Muscle of back (tissue), 13 donors: ENCODE results near the gene CXCL12. TPM values are rescaled to one million over a fixed set of nuclear protein-coding genes. Genes with fewer than 3 reads are reported as not detected.

Source experiments
- DNase-seq, 3 donors: peaks; one replicate each; pipeline versions ENCODE4 v3.0.0 to v3.0.0-alpha.2; 2013
- long read RNA-seq, 9 donors: transcript quantifications; one replicate each; lab custom pipeline, GENCODE V29; 2026
- polyA plus RNA-seq, 10 donors: library from polyadenylated mRNA; unstranded; fragments of 120-200 nt; gene quantifications; one replicate each; pipeline ENCODE4 v1.2.1, GENCODE V29; 2013; ENCODE audit not compliant: insufficient read length in 10 of 10

CXCL12 gene
- polyA plus RNA-seq: 100 to 1,000 TPM; 170 to 290 (median 221) TPM
- long read RNA-seq, donor 1, transcript CXCL12-202 (4 exons, 470 nt): minor isoform, 17 of 136 reads
- long read RNA-seq, donor 1, transcript CXCL12-203 (4 exons, 3,532 nt): minor isoform, 16 of 136 reads
- long read RNA-seq, donor 1, transcript CXCL12-201 (3 exons, 1,857 nt): major isoform, 99 of 136 reads
- long read RNA-seq, donor 1, partial matches to known transcripts: 0 of 136 reads
- long read RNA-seq, donor 1, other reads (novel, unspliced or antisense): 0 of 136 reads
- long read RNA-seq, donor 2, transcript CXCL12-203 (4 exons, 3,532 nt): minor isoform, 8 of 70 reads
- long read RNA-seq, donor 2, transcript CXCL12-201 (3 exons, 1,857 nt): major isoform, 54 of 70 reads
- long read RNA-seq, donor 2, partial matches to known transcripts: 0 of 70 reads
- long read RNA-seq, donor 2, other reads (novel, unspliced or antisense): 0 of 70 reads
- long read RNA-seq, donor 3: 0 reads
- long read RNA-seq, donor 4, transcript CXCL12-203 (4 exons, 3,532 nt): minor isoform, 9 of 107 reads
- long read RNA-seq, donor 4, transcript CXCL12-201 (3 exons, 1,857 nt): major isoform, 91 of 107 reads
- long read RNA-seq, donor 4, partial matches to known transcripts: 0 of 107 reads
- long read RNA-seq, donor 4, other reads (novel, unspliced or antisense): 0 of 107 reads
- long read RNA-seq, donor 5, transcript CXCL12-203 (4 exons, 3,532 nt): minor isoform, 13 of 246 reads
- long read RNA-seq, donor 5, transcript CXCL12-207 (2 exons, 596 nt): minor isoform, 24 of 246 reads
- long read RNA-seq, donor 5, transcript CXCL12-201 (3 exons, 1,857 nt): major isoform, 177 of 246 reads
- long read RNA-seq, donor 5, transcript CXCL12-202 (4 exons, 470 nt): minor isoform, 23 of 246 reads
- long read RNA-seq, donor 5, partial matches to known transcripts: 7 of 246 reads
- long read RNA-seq, donor 5, other reads (novel, unspliced or antisense): 0 of 246 reads
- long read RNA-seq, donor 6, transcript CXCL12-203 (4 exons, 3,532 nt): minor isoform, 8 of 105 reads
- long read RNA-seq, donor 6, transcript CXCL12-202 (4 exons, 470 nt): minor isoform, 7 of 105 reads
- long read RNA-seq, donor 6, transcript CXCL12-201 (3 exons, 1,857 nt): major isoform, 89 of 105 reads
- long read RNA-seq, donor 6, partial matches to known transcripts: 0 of 105 reads
- long read RNA-seq, donor 6, other reads (novel, unspliced or antisense): 0 of 105 reads
- long read RNA-seq, donor 7, transcript CXCL12-203 (4 exons, 3,532 nt): minor isoform, 8 of 73 reads
- long read RNA-seq, donor 7, transcript CXCL12-201 (3 exons, 1,857 nt): major isoform, 49 of 73 reads
- long read RNA-seq, donor 7, transcript CXCL12-202 (4 exons, 470 nt): minor isoform, 14 of 73 reads
- long read RNA-seq, donor 7, partial matches to known transcripts: 0 of 73 reads
- long read RNA-seq, donor 7, other reads (novel, unspliced or antisense): 0 of 73 reads
- long read RNA-seq, donor 8, transcript CXCL12-202 (4 exons, 470 nt): minor isoform, 7 of 117 reads
- long read RNA-seq, donor 8, transcript CXCL12-203 (4 exons, 3,532 nt): minor isoform, 10 of 117 reads
- long read RNA-seq, donor 8, transcript CXCL12-207 (2 exons, 596 nt): minor isoform, 9 of 117 reads
- long read RNA-seq, donor 8, transcript CXCL12-201 (3 exons, 1,857 nt): major isoform, 91 of 117 reads
- long read RNA-seq, donor 8, partial matches to known transcripts: 0 of 117 reads
- long read RNA-seq, donor 8, other reads (novel, unspliced or antisense): 0 of 117 reads
- long read RNA-seq, donor 9, transcript CXCL12-202 (4 exons, 470 nt): minor isoform, 5 of 22 reads
- long read RNA-seq, donor 9, transcript CXCL12-201 (3 exons, 1,857 nt): major isoform, 15 of 22 reads
- long read RNA-seq, donor 9, partial matches to known transcripts: 0 of 22 reads
- long read RNA-seq, donor 9, other reads (novel, unspliced or antisense): 0 of 22 reads

DNA sequence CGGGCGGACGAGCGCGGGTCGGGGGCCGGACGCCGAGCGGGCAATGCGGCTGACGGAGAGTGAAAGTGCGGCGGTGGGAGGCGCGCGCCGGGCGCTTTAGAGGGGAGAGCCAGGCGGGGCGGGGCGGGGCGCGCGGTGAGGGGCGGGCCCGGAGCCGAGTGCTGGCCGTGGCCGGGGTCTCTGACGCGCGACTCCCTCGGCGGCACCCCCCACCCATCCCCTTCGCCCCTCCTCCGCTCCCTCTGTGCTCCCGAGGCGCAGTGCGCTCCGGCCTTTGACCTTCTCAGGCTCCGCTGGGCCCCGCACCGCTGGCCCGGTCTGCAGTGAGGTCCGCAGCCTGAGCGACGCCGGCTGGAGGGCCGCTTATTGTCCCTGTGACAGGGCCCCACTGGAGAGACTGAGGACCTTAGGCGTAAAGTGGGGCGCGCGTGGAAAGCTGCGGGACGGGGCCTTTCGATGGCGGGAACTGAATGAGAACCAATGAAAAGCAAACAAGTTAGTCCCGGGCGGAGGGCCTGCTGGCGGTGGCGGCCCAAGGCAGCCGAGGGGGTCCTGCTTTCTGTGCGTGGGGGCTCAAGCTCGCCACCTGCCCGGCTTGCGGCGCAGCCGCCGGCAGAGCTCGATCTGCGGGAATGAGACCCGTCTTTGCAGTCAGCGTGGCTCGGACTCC is at the start of gene CXCL12:
Gene CXCL12, minus strand, starts transcription at position 72 of the 670 bp plus-strand sequence. CDS start 92 bp downstream, outside the sequence.
- peak in 2 of 3 donors; percentile 46 to 85 for DNase-seq

DNA sequence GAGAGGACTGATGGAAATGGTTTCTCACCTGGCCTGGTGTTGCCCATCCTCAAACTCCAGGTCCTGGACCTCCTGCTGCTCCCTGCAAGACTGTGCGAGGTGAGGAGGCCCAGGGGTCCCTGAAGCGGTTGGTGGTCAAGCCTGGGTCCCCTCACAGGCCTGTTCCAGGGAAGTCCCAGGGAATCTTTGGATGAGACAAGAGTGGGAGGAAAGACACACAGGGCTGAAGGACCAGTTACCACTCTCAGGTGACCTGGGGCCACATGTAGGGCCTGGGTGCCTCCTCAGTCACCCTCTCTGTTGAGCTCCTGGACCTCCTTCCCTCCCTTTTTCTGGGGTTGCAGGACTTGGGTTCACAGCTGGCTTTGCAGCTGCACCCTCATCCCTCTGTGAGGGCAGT is 42.6 kb upstream of the CXCL12 start:
- no peak for DNase-seq

DNA sequence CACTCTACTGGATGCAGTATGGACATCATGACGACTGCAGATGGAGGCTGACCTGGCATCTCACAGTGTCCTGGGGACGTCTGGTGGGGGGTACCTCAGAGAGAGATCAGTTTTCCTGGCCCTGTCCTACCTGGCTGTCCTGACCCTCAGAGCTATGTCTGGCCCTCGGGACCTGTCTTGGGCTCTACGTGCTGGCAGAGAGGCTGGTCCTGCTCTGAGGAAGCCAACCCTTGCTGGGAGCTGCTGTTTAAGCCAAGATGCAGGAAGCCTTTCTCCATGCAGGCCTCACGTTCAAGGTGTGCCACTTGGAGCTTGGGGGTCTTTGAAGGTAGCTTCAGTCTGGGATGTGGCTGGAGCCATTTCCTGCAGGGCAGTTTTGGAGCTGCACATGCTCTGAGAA is 42.1 kb upstream of the CXCL12 start:
- DNase-seq: no peak

DNA sequence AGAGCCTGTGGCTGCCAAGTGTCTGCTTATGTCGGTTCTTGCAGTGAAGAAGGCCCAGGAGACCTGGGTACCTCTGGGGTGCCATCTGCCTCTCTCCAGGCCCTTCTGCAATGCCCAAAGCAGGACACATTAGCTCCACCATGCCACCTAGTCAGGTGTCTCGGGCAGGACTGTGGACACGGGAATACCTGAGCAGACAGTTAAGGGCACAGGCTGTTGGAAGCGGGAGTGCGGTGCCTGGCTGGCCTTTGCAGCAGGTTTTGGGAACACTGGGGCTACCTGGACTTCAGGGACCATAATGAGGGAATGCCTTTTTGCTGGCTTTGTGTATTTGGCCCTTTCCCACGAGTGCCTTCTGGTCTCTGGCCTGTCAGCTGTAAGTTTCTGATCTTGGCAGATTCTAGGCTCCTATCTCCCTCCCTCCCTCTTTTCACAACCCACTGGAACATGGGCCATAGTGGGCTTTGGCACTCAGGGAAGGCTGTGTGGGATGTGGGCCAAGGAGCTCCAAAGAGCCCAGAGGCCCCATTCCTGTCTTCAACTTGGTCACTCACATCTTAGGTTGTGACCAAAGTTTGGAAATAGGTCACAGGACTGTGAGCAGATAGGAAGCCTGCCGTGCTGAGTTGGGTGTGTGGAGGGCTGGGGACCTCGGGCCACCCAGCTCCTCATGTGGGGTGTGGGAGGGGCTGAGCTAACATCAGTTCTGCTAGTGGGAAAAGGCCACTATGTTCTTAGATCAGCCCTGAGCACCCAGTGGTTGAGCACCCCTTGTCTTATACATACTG is 41.5 kb upstream of the CXCL12 start:
- no peak for DNase-seq

DNA sequence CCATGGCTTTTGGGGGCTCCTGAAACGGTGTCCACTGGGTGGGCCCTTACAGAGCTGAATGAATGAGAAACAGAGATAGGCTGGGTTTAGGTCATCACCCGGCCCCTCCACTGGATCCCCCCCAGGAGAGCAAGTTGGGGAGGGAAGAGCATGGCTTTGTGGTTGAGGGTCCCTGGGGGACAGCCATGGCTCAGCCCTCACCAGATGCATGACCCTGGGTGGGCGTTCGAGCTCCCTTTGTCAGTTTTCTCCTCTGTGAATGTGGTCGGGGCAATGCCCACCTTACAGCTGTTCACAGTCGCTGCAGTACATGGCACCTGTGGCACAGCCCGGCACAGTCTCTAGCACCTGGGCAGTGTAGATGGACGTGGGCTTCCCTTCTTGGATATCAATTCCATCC is 40.6 kb upstream of the CXCL12 start:
- DNase-seq: no peak

DNA sequence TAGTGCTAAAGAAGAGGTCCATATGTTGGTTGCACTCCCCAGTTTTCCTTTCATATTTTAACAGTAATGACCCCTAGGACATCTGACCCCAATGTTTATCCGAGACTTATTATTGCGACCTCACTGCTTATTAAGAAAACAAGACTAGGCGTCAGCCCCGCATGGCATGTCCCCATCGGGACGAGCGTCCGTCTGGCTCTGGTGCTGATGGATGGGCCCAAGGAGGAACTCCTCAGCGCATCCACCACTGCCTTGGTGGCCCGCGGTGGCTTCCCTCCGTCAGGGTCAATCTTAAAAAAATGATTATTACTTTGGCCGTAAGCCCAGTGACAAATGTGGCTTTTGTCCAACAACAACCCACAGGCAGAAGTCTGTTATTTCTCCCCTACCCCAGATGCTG is 40.1 kb upstream of the CXCL12 start:
- DNase-seq: no peak

DNA sequence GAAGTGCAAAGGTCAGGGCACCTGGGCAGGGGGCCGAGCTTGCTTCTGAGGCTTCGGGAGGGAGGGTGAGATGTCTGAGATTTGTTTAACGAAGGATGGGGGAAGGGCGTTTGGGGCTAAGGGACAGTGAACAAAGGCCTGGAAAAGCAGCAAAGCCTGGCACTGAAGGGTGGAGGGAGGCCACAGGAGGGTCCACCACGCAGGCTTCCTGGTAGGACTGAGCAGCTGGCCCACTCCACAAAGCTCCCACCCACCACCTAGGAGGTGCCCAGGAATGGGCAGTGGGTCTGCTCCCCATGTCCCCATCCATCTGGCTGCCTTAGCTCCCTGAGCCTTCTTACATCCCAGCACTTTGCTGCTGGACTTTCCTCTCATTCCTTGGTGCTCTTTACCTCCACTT is 39.4 kb upstream of the CXCL12 start:
- no peak for DNase-seq

DNA sequence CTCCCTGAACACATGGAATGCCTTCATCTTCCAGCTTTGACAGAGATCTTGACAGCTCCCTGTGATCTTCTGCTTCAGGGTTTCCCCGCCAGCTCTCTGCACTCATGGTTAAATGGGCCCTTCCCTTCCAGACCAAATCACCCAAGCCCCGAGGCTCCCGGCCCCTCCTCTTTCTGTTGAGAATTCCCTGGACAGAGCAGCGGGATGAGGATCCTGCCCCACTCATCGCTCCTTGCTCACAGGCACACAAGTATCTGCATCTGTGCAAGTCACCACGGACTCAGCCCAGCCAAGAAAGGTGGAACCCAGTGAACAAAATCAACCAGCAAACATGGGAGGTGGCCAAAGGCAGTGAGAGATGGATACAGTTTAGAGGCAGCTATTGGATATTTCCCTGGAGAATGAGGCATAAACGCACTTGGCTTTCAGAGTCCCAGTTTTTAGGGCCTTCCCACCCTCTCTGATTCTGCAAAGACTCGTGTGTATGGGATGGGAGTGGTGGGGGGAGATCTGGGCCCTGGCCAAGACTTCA is 37.7 kb upstream of the CXCL12 start:
- DNase-seq: peak; percentile 63 to 94 (median 75)

DNA sequence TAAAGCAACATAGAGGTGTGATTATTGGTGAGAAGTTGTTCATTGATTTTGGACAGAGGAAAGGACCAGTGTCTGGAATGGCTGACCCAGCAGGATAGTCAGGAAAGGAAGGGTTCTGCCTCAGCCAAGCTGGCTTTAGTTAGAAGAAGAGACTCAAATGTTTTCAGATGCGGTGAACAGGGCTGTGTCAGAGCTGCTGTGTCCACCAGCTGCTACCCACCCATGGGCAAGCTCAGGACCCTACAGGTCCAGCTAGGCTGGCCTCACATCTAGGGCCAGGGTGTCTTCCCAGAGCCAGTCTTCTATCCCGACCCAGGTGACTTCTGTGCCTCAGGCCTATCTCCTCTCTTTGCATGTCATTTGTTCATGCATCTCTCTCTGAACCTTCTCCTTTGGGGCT is 37.3 kb upstream of the CXCL12 start:
- no peak for DNase-seq

DNA sequence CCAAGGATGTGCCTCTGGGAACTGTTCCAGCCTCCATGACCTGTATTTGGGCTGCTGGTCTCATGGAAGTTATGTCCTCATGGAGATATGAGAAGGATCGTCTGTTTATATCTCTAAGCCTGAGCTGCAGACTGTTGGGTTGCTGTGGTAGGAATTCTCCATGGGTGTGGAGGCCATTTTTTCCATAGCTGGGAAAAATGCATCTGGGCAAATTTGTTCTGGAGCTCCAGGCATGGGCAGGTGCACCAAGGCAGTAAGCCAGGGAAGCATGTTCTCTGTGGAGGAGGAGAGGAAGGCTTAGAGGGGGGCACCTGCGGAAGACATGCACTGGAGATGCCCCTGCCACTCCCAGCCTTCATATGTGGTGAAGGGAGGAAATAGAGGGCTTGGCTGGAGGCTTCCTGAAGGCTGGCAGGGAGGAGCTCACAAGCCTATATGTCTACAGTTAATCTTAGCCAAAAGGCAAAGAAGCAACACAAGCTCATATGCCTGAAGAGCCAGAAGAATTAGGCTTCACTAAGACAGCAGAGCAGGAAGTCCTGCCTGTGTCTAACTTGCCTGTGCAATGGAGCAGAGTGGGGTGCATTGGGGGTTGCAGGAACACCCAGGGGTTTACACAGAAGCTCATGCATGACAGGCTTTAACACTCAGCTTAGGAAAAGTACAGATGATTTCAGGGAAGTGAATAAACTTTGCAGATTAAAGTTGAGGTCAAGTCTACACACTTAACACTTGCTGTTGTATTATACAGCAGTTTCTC is 35.1 kb upstream of the CXCL12 start:
- DNase-seq: no peak

DNA sequence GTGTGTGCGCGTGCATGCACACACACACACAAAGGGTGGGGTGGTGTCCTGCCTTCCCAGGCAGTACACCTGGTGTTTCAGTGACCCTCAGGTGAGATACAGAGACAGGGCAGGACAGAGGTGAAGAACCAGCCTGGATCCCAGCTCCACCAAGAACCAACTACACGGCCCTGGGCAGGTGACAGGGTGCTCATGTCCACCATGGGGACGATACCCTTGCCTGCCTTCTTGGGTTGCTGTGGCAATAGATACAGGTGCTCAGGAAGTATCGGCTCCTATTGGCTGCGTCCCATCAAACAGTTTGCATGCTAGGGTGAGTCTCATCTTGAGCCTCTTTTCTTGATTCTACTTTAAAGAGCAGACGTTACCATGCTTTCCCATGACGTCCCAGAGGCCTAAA is 33.7 kb upstream of the CXCL12 start:
- no peak for DNase-seq

DNA sequence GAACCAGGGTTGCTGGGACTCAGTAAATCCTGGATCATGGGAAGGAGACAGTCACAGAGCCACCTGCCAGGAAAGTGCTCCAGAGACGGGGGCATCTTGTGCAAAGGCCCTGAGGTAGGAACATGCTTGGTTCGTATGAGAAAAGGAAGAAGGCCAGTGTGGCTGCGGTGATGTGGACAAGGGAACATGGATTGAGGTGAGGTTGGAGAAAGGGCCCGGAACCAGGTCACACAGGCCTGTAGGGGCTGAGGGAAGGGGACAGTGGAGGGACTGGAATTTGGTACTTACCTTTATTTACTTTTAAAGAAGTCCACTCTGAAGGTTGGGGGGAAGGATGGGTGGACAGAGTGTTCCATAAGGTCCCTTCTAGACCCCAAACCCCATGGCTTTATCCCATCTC is 32.9 kb upstream of the CXCL12 start:
- DNase-seq: no peak

DNA sequence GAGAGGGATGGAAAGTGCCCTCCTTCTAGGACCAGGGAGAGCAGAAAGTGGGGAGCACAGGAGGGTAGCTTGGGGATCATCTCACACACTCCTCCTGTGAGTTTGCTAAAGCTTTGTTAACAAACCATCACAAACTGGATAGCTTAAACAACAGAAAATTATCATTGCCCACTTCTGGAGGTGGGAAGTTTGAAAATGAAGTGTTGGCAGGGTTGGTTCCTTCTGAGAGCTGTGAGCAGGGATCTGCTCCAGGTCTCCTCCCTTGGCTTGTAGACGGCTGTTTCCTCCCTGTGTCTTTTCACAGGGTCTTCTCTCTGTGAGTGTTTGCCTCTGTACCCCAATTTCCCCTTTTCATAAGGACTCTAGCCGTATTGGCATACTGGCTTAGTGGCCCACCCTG is 32.0 kb upstream of the CXCL12 start:
- DNase-seq: peak in 2 of 3 donors; percentile 36 to 79

DNA sequence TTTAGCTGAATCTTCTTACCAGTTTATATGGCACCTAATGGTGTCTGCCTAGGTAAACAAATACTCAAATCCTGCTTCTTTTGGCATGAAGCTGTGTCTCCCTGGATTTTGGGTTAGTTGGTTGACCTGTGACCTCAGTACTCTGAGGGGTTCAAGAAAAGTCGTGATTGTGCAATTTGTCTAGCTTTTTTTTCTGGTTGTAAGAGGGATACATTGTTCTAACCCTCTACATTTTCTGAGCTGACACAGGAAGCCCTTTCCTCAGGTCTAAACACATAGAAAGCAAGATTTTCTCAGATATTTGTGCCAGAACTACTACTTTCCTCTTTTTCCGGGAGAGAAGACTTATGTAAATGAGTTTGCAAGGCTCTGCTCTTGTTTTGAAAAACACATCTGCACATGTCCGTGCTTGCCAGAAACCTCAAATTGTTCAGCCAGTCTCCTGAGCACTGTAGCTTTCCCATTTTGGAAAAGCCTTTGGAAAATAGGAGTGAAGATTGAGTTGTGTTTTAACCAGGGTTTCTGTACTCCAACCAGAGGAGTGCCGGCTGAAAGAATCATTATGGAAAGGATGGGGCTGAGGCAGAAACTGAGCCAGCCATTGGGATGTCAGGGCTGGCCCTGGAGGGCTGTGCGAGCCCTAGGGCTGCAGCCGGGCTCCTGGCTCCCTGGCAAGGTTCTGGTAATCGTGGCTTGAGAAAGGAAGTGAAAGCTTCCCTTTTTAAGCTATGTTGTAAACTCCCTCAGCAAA is 31.3 kb upstream of the CXCL12 start:
- peak; percentile 77 to 93 (median 82) for DNase-seq

DNA sequence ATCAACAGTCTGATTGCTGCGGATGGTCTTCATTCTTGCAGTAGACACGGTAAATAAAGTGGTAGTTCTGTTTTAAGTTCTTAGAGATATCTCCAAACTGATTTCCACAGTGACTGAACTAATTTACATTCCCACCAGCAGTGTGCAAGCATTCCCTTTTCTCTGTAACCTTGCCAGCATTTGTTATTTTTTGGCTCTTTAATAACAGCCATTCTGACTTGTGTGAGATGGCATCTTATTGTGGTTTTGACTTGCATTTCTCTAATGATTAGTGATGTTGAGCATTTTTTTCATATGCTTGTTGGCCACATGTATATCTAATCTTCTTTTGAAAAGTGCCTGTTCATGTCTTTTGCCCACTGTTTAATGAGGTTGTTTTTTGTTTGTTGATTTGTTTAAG is 30.2 kb upstream of the CXCL12 start:
- DNase-seq: no peak

DNA sequence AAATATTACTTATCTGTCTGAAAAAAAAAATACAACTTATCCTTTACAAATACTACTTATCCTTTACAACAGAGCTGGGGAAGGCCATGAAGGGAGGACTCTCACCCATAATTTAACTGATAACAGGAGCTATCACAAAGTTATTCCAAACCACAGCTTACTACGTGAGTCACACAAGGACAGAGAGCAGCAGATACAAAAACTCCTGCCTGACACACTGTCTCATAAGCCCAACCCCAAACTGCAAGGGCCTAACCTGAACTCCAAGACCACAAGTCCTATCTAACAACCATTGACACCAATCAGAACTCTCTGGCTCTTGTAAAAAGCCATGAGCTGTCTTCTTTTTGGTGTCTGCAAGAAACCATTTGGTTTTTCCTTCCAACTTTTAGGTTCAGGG is 28.5 kb upstream of the CXCL12 start:
- no peak for DNase-seq

DNA sequence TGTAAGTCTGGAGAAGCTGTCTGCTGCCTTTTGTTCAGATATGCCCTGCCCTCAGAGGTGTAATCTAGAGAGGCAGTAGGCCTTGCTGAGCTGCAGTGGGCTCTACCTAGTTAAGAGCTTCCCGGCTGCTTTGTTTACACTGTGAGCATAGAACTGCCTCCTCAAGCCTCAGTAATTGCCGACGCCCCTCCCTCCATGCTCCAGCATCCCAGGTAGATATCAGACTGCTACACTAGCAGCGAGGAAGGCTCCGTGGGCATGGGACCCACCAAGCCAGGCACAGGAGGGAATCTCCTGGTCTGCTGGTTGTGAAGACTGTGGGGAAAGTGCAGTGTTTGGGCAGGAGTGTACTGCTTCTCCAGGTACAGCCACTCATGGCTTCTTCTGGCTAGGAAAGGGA is 26.4 kb upstream of the CXCL12 start:
- no peak for DNase-seq
